ENCODE measurements around the gene SIAH1. TPM values are rescaled to one million over a fixed set of nuclear protein-coding genes. Genes with fewer than 3 reads are reported as not detected.

SIAH1 gene
- total RNA-seq, 1 experiment from 2014 or later = 33.2 TPM

DNA sequence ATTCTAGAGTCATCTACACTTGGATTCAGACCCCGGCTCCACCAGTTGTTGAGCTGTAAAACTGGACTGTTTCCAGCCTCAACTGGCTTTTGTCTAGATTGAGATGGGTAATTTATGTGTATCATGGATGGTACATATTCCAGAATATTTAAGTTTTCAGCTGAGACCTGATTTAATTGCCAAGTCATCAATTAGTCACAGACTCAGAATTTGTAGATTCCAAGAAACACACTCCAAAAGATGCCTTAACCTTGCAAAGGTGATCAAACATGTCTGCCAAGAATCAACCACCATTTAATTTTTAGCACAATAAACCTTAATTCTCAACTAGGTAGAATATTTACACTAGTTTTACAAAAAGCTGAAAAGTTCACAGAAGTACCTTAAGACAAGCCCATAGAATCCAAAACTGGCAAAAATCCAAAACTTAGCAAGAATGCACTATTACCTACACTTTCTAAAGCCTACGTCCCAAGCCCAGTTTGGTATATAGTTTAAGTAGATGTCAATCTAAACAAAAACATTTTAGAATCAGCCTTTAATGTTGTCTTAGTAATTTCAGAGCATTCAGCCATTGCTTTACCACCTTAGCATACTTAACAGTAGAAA, 17.7 kb downstream of the SIAH1 start:
- Histone ChIP-seq H2BK12ac (ENCODE audit: insufficient read length, low read depth, low read length) (no peak overlapping the region), H3K4ac (ENCODE audit: low read depth, low read length) (no peak overlapping the region), H4K91ac (ENCODE audit: insufficient read length, low read depth, low read length) (no peak overlapping the region), H2BK15ac (ENCODE audit: low read depth, low read length) (no peak overlapping the region), H3K27me3 (ENCODE audit: insufficient read depth, low read length) (no peaks in the 10 kb centered on the region), H4K8ac (replicated peaks; ENCODE audit: insufficient read length, low read depth, low read length) (no peak overlapping the region), H2BK20ac (ENCODE audit: low read depth, low read length, poor library complexity, severe bottlenecking) (no peak overlapping the region), H3K79me2 (ENCODE audit: insufficient read depth, low read length) (peaks cover 39% of the 10 kb centered on the region; the same call in 1 of the 2 replicates), H3K56ac (ENCODE audit: insufficient read length, low read depth, low read length) (no peak overlapping the region), H2BK120ac (ENCODE audit: low read depth, low read length, poor library complexity, severe bottlenecking) (no peak overlapping the region), H2AK5ac (ENCODE audit: insufficient read length, low read length) (no peak overlapping the region), H3K27ac (ENCODE audit: insufficient read length, low read depth, low read length) (no peak overlapping the region), H3K4me1 (ENCODE audit: insufficient read depth, low read length) (peaks cover 2% of the 10 kb centered on the region), H3K14ac (ENCODE audit: insufficient read depth, low read length) (no peak overlapping the region), H3K4me2 (ENCODE audit: insufficient read depth, insufficient read length, low read length) (no peak overlapping the region), H2BK5ac (ENCODE audit: insufficient read length, low read length) (no peak overlapping the region), H3T11ph (ENCODE audit: low read length) (no peak overlapping the region), H3K23ac (ENCODE audit: insufficient read length, low read depth, low read length) (no peak overlapping the region), H4K20me1 (ENCODE audit: control insufficient read depth, insufficient read depth, insufficient read length) (no peaks in the 10 kb centered on the region), H3K18ac (ENCODE audit: insufficient read length, low read depth, low read length) (no peak overlapping the region), H4K5ac (ENCODE audit: insufficient read length, low read depth, low read length) (no peak overlapping the region), H3K9me3 (ENCODE audit: control insufficient read depth, low read depth, low read length) (no peaks in the 10 kb centered on the region), H3K9ac (ENCODE audit: extremely low read depth, insufficient read length, low read length) (no peak overlapping the region), H2AFZ (ENCODE audit: low read length) (no peak overlapping the region), H3K23me2 (ENCODE audit: insufficient read length, low read depth, low read length, poor library complexity, severe bottlenecking) (peaks cover 4% of the 10 kb centered on the region), H3K79me1 (ENCODE audit: insufficient read depth, low read depth, low read length, poor library complexity, severe bottlenecking) (no peaks in the 10 kb centered on the region)
- TF ChIP-seq, protein P1, sequence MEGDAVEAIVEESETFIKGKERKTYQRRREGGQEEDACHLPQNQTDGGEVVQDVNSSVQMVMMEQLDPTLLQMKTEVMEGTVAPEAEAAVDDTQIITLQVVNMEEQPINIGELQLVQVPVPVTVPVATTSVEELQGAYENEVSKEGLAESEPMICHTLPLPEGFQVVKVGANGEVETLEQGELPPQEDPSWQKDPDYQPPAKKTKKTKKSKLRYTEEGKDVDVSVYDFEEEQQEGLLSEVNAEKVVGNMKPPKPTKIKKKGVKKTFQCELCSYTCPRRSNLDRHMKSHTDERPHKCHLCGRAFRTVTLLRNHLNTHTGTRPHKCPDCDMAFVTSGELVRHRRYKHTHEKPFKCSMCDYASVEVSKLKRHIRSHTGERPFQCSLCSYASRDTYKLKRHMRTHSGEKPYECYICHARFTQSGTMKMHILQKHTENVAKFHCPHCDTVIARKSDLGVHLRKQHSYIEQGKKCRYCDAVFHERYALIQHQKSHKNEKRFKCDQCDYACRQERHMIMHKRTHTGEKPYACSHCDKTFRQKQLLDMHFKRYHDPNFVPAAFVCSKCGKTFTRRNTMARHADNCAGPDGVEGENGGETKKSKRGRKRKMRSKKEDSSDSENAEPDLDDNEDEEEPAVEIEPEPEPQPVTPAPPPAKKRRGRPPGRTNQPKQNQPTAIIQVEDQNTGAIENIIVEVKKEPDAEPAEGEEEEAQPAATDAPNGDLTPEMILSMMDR (conservative IDR thresholded peaks at IDR 0.05) = no peak
- peaks cover 45 to 46% of the 10 kb centered on the region in 2 experiments for H3K4me1 Mint-ChIP-seq
- H3K9me3 Mint-ChIP-seq = no peaks in the 10 kb centered on the region; a peak in 1 of 5 replicates
- no CpG with 5 or more reads among the region's 2 CpGs for WGBS (ENCODE audit: extremely low coverage, insufficient read length, low lambda C conversion rate)
- no peak for DNase-seq
- no peaks in the 10 kb centered on the region for H3K27me3 Mint-ChIP-seq (ENCODE audit: low read depth)
- H3K4me3 Mint-ChIP-seq = no peak overlapping the region
- H3K36me3 Mint-ChIP-seq (ENCODE audit: insufficient read depth in 1 of 3, low read depth in 3 of 3) = no peaks in the 10 kb centered on the region; a peak in 3 of 7 replicates
- H3K27ac Mint-ChIP-seq = peak overlapping the region in 1 of 3 experiments; percentile 74; a peak in 3 of 7 replicates
